Stimulated activated CD4-positive, alpha-beta T cell treated with anti-CD3 and anti-CD28 coated beads, Interleukin-1b, Interleukin-23, amount 100 ng/mL, for 24 hours (primary cell): ENCODE results near the gene ATP6V0E1.

Experiments used
- DNase-seq, 4 experiments: peaks; one replicate each; pipeline ENCODE4 v3.0.0-alpha.2; 2020; ENCODE audit warnings: low read depth in 4 of 4, low spot score in 1 of 4

Gene ATP6V0E1

DNA sequence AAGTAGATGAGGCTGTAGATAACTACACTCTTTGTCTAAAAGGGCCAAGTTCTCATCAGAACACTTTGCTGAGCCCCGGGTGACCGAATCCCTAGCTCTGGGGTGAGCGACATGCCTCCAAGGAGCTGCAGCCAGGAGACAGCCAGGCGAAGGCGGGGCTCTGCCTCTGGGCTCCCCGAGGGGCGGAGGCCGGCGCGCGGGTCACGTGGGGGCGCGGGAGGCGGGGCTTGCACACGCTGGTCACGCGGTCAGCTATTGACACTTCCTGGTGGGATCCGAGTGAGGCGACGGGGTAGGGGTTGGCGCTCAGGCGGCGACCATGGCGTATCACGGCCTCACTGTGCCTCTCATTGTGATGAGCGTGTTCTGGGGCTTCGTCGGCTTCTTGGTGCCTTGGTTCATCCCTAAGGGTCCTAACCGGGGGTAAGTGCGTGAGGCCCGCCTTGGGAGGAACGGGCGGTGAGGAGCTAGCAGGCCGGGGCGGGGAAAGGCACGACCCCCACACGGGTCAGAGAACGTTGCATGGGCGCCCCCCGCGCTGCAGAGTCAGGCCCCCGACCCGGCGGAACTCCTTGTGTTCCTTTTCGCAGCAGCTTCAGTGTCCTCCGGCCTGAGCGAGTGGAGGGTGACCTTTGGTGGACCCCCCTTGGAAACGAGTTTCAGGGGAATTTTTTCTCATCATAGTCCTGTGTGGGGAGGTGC is at the start of gene ATP6V0E1:
Gene ATP6V0E1, plus strand, starts transcription at position 230 of the 702 bp plus-strand sequence. Its CDS starts 90 bp downstream, at position 320.
- peak; percentile 88 to 95 (median 94) for DNase-seq

DNA sequence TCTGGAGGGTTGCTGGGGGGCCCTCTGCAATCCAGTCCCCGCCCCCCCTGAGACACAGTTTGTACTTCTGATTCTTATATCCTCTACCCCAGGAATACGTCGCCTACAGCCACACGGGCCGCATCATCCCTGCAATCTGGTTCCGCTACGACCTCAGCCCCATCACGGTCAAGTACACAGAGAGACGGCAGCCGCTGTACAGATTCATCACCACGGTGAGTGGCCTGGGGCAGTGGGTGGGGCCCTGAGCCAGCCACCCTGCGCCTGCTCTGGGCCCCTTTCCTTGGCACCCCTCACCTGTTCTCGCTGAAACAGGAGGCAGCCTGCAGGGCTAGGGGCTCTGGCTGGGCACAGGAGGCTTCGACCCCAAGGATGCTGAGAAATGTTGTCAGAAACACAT is 48.5 kb upstream of the ATP6V0E1 start:
- no peak for DNase-seq

DNA sequence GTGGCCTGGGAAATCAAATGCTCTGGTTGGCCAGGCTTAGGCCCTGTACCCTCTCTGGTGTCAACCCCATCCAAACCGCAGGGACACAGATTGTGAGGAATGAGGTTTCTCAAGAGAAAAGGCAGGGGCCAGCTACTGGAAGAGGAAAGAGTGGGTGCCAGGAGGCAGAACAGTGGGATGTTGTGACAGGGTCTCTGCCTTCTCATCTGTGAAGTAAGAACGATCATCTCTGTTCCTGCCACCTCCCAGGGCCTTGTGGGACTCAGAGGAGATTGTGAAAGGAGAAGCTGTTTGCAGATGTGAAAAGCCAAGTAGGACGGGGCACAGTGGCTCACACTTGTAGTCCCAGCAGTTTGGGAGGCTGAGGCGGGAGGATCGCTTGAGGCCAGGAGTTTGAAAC is 47.2 kb upstream of the ATP6V0E1 start:
- DNase-seq, result no peak

DNA sequence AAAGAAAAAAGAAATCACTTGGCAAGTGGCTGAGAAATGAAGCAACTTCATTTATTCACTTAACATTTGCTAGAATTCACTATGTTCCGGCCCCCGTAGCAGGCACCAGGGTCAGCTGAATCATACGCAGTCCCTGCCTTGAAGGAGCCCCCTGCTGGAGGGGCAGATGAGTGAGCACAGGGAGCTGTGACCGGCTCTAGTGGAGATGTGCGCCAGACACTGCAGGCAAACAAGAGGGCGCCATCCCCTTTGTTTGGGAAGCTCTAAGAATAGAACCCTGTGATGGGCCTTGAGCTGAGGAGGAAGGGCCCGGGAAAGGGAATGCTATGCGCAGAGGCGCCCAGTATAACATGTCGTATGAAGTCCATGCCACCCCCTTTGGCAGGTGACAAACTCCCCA is 44.5 kb upstream of the ATP6V0E1 start:
- no peak for DNase-seq

DNA sequence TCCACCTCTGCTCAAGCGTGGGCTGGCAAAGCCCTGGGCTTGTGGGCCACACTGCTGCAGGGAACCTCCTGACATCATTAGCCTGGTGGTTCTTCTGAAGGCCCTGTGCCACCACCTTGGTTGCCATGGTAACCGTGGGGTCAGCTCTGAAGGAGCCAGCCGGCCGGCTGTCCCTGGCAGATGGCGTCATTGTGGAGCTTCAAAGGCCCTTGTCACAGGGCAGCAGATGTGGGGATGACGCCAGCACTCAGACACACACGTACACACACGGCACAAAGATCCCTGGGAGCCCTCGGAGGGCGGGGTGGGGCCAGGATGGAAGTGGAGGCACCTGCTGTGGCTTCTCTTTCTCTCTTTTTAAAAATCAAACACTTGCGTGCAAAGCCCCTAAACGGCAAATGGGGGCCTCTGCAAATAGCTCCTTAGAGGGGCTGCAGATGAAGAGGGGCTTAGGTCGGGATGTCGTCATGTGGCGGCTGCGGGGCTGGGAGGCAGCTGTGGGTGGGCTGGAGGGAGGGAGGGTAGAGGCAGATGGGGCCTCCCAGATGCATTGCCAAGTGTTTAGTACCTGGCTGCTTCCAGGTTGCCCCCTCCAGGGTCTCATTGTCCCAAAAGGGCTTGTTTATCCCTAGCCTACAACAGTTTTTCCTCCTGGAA is 43.8 kb upstream of the ATP6V0E1 start:
- no peak for DNase-seq

DNA sequence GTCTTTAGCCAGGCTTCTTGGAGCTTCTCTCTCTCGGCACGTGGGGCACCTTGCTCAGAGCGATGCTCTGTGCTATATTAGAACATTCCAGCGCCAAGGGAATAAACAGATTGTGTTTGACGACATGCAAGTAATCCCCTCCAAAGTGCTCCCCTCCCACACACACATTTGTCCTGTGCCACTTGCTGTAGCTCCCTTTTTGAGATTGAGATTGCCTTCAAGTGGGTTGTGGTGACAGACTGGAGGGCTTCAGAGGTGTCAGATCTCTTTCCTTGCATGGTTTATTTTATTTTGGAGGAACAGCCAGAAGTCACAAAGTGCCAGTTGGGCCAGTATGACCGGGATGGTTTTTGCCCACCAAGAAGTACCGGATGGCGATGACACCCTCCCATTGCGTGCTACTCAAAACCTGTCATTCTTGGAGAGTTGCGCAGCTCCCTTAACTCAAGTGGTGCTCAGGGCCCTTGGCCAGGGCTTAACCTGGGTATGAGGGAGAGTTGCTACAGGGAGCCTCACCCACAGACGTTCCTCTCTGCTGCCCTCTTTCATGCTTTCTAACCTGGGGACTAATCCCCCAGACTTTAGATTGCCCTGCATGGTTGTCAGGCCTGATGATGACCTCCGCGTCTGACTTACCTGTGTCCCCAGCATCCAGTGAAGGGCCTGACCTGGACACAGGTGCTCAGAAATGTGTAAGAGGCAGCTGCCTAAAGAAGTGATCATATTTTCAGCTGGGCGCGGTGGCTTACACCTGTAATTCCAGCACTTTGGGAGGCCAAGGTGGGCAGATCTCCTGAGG is 43.1 kb upstream of the ATP6V0E1 start:
- DNase-seq, result no peak

DNA sequence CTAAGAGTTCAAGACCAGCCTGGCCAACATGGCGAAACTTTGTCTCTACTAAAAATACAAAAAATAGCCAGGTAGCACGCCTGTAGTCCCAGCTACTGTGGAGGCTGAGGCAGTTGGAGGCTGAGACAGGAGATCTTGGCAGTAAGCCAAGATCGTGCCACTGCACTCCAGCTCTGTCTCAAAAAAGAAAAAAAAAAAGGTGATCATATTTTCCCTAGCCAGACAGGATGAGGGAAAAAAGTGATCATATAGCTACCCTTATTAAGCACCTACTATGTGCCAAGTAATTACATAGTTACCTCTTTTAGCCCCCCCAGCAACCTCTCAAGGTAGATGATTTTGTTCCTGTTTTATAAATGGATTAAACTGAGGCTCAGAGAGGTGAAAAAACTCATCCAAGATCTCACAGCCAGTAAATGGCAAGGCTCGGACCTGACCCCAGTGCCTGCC is 42.5 kb upstream of the ATP6V0E1 start:
- DNase-seq, result no peak

DNA sequence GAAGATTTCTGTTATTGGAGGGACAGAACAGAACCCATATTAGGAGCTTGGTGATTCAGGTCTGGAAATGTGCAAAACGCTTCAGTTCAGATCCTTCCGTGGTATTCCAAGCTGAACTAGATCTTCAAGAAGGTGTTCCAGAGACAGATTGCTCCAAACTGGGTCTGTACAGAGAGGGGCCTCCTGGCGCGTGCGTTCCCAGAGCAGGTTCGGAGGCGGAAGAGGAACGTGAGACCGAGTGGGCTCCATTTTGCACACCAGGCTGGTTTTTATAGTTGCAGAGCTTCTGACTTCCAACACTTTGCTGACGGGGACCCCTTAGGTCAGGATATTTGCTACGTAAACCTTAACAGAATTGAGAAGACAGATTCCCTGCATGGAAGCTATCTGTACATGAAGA is 41.0 kb upstream of the ATP6V0E1 start:
- no peak for DNase-seq

DNA sequence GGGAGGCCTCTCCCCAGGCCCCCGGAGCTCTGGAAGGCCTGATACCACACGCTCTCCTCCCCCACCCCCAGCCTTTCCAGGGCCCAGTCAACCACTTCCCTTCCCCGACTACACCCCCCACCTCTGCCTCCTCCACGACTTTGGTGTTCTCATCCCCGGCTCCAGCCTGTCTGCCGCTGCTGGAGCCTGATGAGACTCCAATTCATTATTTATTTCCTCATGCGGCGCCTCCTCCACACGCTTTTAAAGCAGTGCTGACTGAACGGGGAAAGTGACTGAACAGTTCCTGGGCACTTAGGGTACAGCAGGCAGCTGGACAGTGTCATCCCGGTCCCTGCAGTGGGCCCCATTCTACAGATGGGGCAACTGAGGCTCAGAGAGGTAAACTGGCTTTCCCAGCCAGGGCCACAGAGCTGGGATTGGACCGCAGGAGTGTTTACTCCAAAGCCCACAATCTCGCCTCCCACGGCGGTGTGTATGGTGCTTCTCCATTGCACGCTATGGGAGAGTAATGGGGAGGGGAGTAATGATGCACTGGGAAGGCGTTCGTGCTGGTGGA is 40.2 kb upstream of the ATP6V0E1 start:
- no peak for DNase-seq

DNA sequence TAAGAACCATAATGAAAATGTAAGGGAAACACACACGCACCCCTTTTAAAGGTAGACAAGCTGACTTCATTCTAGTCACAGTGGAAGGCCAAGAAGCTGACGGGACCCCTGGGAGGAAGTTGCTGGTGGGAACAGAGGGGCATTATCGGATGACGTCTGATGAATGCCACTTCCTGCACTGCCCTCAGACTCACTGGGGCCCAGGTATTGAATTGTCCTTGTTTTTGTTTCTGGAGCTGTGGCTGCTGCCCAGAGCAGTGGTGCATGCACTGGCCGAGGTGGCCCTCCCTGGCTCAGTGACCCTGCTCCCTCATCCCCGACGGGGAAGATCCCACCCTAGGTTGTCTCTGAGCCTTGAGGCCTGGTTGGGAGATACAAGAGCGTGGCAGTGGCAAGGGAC is 39.7 kb upstream of the ATP6V0E1 start:
- no peak for DNase-seq

DNA sequence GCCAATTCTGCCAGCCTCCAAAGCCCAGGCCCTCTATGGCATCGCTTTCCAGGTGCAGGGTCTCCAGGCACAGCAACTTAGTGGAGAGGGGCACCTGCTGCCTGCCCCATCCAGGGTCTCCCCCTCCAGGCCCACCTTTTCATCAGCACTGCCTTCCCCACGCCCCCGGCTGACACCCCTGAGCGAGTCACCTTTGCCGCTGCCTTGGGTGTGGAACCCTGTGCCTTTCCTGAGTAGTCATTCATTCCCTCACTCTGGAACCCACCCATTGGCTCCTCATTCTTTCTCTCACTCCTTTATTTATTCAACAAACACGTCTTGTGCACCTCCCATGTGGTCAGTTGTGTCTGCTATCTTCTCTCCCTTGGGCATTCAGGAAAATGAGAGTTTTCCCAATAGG is 38.8 kb upstream of the ATP6V0E1 start:
- no peak for DNase-seq

DNA sequence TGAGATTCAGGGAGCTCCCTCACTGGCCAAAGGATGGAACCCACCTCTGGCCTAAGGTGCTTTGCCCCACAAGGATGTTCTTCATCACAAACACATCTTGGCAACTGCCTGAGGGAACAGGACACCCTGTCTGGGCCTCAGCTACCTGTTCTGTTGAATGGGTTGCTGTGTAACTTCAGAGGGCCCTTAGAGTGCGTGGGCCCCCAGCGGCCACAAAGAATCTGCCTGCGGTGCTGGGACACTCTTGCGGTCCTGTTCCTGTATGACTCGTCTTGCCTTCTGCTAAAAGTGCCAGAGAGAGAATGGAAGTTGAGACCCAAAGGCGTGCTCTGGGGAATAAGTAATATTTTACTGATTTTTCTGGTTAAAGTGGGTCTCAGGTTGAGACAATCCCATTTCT is 38.4 kb upstream of the ATP6V0E1 start:
- DNase-seq, result no peak

DNA sequence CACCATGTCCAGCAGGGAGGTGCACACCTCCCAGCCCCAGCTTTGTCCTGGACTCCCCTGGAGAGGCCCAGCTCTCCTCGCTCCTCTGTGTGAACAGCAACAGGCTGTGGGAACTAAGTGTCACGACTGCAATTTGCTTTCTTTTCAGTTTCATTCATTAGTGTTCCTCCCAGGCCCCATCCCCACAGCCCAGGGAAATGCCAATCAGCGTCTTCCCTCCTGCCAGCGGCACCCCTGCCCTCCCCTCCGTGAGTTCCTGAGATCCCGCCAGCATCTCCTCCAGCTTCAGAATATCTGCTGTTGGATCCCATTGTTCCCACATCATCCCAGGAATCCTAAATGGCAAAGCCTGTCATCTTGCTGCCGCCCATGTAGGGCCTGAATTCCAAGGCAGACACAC is 37.4 kb upstream of the ATP6V0E1 start:
- no peak for DNase-seq

DNA sequence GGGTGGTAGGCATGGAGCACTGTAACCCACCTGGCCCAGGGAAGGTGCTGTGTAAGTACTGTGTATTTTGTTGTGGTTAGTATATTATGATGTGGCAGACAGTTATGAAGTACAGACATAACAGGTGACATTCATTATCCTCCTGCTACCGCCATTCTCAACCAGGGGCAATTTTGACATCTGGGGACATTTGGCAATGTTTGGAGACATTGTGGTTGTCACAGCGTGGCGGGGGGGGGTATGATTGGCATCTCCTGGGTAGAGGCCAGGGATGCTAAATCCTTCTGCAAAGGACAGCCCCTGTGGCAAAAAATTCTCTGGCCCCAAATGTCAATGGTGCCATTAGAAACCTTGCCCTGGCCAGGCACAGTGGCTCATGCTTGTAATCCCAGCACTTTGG is 34.1 kb upstream of the ATP6V0E1 start:
- DNase-seq, result no peak

DNA sequence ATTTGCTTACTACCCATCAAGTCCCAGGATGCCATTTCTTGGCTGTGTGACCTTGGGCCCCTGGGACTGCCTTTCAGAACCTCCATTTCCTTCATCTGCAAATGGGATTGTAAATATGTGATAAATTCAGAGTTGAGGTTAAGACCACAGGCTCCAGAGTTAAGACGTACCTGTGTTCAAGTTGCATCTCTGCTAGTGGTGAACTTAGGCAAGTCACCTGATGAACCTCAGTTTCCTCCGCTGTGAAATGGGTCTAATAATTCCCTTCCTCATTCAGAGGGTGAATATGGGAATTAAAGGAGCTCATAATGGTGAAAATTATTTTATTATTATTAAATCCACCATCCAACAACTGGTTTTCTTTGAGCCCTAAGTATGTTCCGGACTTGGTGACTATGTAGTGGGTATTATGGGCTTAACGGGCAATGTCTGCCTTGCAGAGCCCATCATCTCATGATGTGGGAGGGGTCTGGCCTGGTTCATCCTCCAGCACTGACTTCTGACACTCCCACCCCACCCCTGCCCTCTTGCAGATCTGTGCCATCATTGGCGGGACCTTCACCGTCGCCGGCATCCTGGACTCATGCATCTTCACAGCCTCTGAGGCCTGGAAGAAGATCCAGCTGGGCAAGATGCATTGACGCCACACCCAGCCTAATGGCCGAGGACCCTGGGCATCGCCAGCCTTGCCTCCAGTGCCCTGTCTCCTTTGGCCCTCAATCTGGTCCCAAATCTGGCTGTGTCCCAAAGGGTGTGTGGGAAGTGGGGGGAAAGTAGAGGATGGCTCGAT is 33.2 kb upstream of the ATP6V0E1 start:
- DNase-seq, result no peak

DNA sequence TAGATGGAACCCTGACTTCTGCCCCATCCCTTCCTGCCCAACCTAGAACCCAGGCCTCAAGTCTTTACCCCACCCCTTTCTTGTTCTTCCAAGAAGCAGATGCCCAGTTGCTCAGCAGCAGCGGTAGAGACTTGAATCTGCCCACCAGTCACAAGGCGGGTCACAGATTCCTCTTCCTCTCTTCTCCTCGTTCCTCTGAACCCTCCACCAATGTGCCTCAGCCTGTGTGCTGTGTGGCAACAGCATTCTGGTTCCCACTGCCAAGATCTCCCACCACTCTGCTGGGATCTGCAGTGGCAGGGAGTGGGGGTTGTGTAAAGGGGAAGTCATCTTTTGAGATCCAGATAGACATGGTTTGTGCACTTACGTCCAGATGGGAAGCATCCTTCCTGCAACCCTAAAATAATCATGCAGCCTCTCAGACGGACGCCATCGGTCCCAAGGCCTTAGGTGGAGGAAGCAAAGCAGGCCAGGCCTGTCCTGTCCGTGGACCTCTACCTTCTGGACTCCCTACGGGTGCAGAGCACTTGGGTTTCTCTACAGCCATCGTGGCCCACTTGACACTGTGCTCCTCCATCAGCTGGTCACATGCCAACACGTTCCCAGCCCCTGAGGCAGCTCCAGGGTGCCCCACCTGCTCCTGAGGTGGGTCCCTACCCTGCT is 32.1 kb upstream of the ATP6V0E1 start:
- DNase-seq, result no peak

DNA sequence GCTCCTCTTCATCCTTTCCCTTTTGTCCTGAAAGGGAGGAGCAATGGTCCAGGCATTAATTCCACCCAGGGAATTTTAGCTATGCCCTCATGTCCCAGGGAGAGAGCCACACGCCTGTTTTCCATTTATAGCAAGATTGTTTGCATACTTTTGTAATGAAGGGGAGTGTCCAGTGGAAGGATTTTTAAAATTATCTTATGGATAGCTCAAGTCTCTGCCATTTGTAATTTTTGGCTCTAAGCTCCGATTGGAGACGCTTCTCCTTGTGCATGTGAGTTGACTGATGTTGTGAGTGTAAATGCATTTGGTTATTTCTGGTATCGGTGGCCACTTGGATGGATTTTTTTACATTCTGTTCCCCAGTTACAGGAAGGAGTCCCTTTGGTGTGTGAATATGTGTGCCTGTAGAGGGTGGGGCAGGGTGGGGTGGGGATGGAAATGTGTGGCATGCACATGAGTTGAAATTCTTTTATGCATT is 31.5 kb upstream of the ATP6V0E1 start:
- DNase-seq, result no peak

DNA sequence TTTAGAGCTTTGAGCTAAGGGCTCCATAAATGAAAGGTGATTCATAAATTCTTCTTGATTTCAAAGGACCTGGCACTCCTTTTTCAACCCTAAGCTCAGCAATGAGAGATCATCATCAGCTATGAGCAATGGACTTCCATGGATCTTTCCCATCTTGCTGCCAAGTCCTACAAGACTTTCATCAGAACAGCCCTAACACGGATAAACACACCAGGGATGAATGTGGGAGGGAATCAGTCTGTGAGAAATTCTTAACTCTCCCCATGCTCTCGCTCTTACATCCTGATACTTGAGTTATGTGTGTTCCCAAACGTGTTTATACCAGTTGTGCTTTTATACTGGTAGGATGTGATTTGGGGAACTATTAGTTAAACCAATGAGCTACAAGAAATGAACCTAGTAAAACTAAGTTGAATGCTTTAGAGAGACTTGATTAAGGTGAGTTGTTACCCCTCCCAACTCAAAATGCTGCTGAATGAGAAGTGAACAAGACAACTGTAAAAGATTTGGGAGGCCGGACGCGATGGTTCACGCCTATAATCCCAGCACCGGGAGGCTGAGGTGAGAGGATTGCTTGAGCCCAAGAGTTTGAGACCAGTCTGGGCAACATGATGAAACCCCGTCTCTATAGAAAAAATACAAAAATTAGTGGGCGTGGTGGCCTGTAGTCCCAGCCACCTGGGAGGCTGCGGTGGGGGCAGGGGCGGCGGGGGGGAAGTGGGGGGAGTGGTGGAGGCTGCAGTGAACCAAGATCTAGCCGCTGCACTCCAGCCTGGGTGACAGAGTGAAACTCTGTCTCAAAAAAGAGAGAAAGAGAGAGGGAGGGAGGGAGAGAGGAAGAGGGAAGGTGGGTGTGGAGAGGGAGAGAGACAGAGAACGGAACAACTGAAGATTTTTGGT is 29.5 kb upstream of the ATP6V0E1 start:
- no peak for DNase-seq

DNA sequence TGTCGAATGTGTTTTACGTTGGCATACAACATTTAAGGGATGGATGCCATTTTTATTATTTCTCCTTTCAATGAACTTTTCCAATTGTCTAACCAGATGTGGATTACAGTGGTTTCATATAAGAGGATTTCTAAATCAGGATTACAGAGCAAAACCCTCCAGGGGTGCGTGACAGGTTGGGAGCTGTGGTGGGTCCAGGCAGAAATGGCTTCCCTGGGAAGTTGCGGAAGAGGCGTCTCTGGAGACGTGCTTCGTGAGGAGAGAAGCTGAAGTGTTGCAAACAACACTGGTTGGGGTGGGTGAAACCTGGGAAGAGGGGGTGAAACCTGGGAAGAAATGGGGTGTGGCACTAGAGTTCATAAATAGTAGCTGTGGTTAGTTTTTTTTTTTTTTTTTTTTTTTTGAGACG is 28.8 kb upstream of the ATP6V0E1 start:
- DNase-seq, result no peak
